ENCODE data around the gene FDXACB1. TPM values are rescaled to one million over a fixed set of nuclear protein-coding genes. Genes with fewer than 3 reads are reported as not detected.

The FDXACB1 gene
- total RNA-seq, 1 donor, result 1.4 TPM

DNA sequence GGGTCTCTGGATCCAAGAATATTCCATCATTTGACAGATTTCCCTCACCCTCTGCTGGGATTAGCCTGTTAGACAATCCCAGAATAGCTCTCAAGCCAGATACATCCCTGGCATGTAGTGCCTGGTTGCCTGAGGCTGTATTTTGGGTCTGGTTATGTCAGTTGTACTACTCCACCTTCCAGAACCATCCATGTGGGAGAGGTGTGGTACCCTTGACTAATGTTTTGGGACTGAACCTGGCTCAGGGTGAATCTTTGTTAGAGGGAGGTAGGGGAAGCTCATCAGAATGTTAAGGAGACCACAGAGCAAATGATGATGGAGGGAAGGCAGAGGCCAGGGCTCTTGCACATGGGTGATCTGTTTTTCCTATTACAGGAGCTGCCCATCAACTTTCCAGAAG, 45.0 kb upstream of the FDXACB1 start:
- H3K9me3 ChIP-seq (ENCODE audit: low read depth, low read length), result no peaks in the 10 kb centered on the region
- H3K27ac ChIP-seq (ENCODE audit: low read depth, low read length), result peak overlapping the region; percentile 87
- H3K36me3 ChIP-seq (ENCODE audit: insufficient read depth, low read length), result no peaks in the 10 kb centered on the region
- H3K4me3 ChIP-seq (ENCODE audit: insufficient read depth, low read length), result no peak overlapping the region
- H3K4me2 ChIP-seq (ENCODE audit: insufficient read depth, low read length), result peak overlapping the region; percentile 71
- no peaks in the 10 kb centered on the region for H4K20me1 ChIP-seq (ENCODE audit: insufficient read depth, low read length)
- TF ChIP-seq, protein P1, sequence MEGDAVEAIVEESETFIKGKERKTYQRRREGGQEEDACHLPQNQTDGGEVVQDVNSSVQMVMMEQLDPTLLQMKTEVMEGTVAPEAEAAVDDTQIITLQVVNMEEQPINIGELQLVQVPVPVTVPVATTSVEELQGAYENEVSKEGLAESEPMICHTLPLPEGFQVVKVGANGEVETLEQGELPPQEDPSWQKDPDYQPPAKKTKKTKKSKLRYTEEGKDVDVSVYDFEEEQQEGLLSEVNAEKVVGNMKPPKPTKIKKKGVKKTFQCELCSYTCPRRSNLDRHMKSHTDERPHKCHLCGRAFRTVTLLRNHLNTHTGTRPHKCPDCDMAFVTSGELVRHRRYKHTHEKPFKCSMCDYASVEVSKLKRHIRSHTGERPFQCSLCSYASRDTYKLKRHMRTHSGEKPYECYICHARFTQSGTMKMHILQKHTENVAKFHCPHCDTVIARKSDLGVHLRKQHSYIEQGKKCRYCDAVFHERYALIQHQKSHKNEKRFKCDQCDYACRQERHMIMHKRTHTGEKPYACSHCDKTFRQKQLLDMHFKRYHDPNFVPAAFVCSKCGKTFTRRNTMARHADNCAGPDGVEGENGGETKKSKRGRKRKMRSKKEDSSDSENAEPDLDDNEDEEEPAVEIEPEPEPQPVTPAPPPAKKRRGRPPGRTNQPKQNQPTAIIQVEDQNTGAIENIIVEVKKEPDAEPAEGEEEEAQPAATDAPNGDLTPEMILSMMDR (IDR thresholded peaks at IDR 0.05; ENCODE audit: extremely low read depth, low read depth, low read length), result no peak
- H2AFZ ChIP-seq (ENCODE audit: low read length), result peak overlapping the region; percentile 69
- H3K79me2 ChIP-seq (ENCODE audit: insufficient read depth, low read length), result no peaks in the 10 kb centered on the region
- H3K4me1 ChIP-seq (ENCODE audit: insufficient read depth, low read length), result peaks cover 39% of the 10 kb centered on the region
- no peaks in the 10 kb centered on the region for H3K27me3 ChIP-seq (ENCODE audit: insufficient read depth, low read length)
- peak; percentile 78 for DNase-seq (ENCODE audit: insufficient read length, low spot score, missing footprints)

DNA sequence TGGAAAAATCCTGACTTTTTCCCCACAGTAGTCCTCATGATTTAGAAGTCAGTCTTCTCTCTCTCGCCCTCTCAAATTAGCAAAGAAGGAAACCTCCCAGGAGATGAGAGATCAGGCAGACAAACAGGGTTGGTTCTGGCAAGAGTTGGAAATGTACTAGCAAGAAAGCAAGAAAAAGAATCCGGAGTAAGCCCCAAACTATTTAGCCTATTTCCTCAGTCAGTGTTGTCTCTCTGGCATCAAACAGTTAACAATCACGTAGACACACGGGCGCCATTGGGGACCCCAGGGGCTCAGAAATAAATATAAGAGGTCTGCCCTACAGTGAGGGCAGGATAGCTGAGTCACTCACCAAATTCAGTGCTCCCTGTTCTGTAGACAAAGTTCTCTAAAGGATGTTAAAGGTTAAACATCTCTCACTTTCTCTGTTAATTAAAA, 44.4 kb upstream of the FDXACB1 start:
- Histone ChIP-seq H3K27ac (ENCODE audit: low read depth, low read length) (peak overlapping the region; percentile 87), H3K9me3 (ENCODE audit: low read depth, low read length) (no peaks in the 10 kb centered on the region), H3K4me1 (ENCODE audit: insufficient read depth, low read length) (peaks cover 41% of the 10 kb centered on the region), H2AFZ (ENCODE audit: low read length) (peak overlapping the region; percentile 69), H3K79me2 (ENCODE audit: insufficient read depth, low read length) (no peaks in the 10 kb centered on the region), H3K27me3 (ENCODE audit: insufficient read depth, low read length) (no peaks in the 10 kb centered on the region), H4K20me1 (ENCODE audit: insufficient read depth, low read length) (no peaks in the 10 kb centered on the region), H3K36me3 (ENCODE audit: insufficient read depth, low read length) (no peaks in the 10 kb centered on the region), H3K4me3 (ENCODE audit: insufficient read depth, low read length) (peak overlapping the region; percentile 31), H3K4me2 (ENCODE audit: insufficient read depth, low read length) (peak overlapping the region; percentile 71)
- DNase-seq (ENCODE audit: insufficient read length, low spot score, missing footprints), result peak; percentile 52
- TF ChIP-seq, protein P1 (IDR thresholded peaks at IDR 0.05; ENCODE audit: extremely low read depth, low read depth, low read length), result no peak

DNA sequence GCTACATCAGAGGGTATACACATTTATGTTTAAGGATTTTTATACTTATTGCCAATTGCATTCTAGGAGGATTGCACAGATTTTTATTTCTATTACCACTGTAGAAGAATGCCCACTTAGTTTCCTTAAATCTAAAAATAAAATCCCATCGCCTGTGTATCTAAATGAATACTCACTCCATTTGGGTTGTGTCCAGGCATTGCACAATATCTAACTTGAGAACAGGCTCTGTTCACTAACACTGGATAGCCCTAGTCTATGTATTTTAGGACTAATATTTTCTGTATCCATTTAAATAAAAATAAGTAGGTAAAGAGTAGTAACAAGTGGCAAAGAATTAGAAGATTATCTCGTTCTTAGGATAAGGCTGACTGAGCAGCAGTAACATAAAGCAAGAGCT, 43.8 kb upstream of the FDXACB1 start:
- Histone ChIP-seq H3K36me3 (ENCODE audit: insufficient read depth, low read length) (no peaks in the 10 kb centered on the region), H3K4me3 (ENCODE audit: insufficient read depth, low read length) (peak overlapping the region; percentile 31), H4K20me1 (ENCODE audit: insufficient read depth, low read length) (no peaks in the 10 kb centered on the region), H3K9me3 (ENCODE audit: low read depth, low read length) (no peaks in the 10 kb centered on the region), H2AFZ (ENCODE audit: low read length) (peak overlapping the region; percentile 69), H3K4me1 (ENCODE audit: insufficient read depth, low read length) (peaks cover 44% of the 10 kb centered on the region), H3K4me2 (ENCODE audit: insufficient read depth, low read length) (peak overlapping the region; percentile 71), H3K79me2 (ENCODE audit: insufficient read depth, low read length) (no peaks in the 10 kb centered on the region), H3K27me3 (ENCODE audit: insufficient read depth, low read length) (no peaks in the 10 kb centered on the region), H3K27ac (ENCODE audit: low read depth, low read length) (peak overlapping the region; percentile 87)
- TF ChIP-seq, protein P1 (IDR thresholded peaks at IDR 0.05; ENCODE audit: extremely low read depth, low read depth, low read length), result no peak
- DNase-seq (ENCODE audit: insufficient read length, low spot score, missing footprints), result peak; percentile 87

DNA sequence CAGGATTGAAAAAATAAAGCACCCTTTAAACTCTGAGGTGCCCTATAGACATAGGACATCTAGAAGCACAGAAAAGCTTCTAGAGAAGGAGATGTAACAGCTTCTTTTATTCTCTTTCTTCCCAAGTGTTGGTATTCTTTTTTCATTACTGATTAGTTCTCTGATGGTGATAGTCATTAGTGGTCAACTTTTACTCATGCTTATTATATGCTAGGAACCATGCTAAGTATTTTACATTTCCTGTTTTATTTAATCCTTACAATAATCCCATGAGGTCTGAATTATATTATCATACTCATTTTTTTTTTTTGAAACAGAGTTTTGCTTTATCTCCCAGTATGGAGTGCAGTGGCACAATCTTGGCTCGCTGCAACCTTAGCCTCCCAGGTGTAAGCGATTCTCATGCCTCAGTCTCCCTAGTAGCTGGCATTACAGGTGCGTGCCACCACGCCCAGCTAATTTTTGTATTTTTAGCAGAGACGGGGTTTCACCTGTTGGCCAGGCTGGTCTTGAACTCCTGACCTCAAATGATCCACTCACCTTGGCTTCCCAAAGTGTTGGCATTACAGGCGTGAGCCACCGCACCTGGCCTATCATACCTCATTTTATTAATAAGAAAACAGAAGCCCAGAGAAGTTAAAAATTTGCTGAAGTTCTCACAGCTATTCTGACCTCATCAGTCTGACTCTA, 42.7 kb upstream of the FDXACB1 start:
- Histone ChIP-seq H4K20me1 (ENCODE audit: insufficient read depth, low read length) (no peaks in the 10 kb centered on the region), H3K4me2 (ENCODE audit: insufficient read depth, low read length) (no peak overlapping the region), H3K79me2 (ENCODE audit: insufficient read depth, low read length) (no peaks in the 10 kb centered on the region), H3K4me1 (ENCODE audit: insufficient read depth, low read length) (peaks cover 41% of the 10 kb centered on the region), H3K27me3 (ENCODE audit: insufficient read depth, low read length) (no peaks in the 10 kb centered on the region), H2AFZ (ENCODE audit: low read length) (no peak overlapping the region), H3K9me3 (ENCODE audit: low read depth, low read length) (no peaks in the 10 kb centered on the region), H3K27ac (ENCODE audit: low read depth, low read length) (peak overlapping the region; percentile 31), H3K36me3 (ENCODE audit: insufficient read depth, low read length) (no peaks in the 10 kb centered on the region), H3K4me3 (ENCODE audit: insufficient read depth, low read length) (no peak overlapping the region)
- TF ChIP-seq, protein P1 (IDR thresholded peaks at IDR 0.05; ENCODE audit: extremely low read depth, low read depth, low read length), result no peak
- no peak for DNase-seq (ENCODE audit: insufficient read length, low spot score, missing footprints)
